ENCODE measurements around the gene KRT83. TPM values are rescaled to one million over a fixed set of nuclear protein-coding genes. Genes with fewer than 3 reads are reported as not detected.

KRT83 gene
- total RNA-seq, 1 experiment from 2014 or later, result not detected

DNA sequence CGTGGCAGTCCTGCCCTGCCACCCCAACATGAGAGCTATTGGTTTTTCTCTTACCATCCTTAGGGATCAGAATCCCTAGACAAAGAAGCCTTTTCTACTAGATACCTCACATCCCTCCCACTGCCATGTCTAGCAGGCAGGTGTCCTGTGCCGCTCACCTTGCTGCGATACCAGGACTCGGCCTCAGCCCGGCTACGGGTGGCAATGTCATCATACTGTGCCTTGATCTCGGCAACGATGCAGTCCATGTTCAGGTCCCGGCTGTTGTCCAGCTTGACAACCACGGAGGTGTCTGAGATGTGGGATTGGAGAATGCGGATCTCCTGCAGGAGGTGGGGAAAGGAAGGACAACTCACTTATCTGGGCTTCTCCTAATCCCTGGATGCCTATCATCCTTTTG, 4.5 kb downstream of the KRT83 start:
- H3K4me1 ChIP-seq (ENCODE audit: insufficient read depth, low read length), result no peaks in the 10 kb centered on the region
- H4K5ac ChIP-seq (ENCODE audit: insufficient read length, low read depth, low read length), result no peak overlapping the region
- H2BK120ac ChIP-seq (ENCODE audit: low read depth, low read length, poor library complexity, severe bottlenecking), result no peak overlapping the region
- no peak overlapping the region for H3K23ac ChIP-seq (ENCODE audit: insufficient read length, low read depth, low read length)
- no peak overlapping the region for H3T11ph ChIP-seq (ENCODE audit: low read length)
- H3K18ac ChIP-seq (ENCODE audit: insufficient read length, low read depth, low read length), result no peak overlapping the region
- no peak overlapping the region for H2BK15ac ChIP-seq (ENCODE audit: low read depth, low read length)
- H2AK5ac ChIP-seq (ENCODE audit: insufficient read length, low read length), result no peak overlapping the region
- H3K4me1 Mint-ChIP-seq, result no peaks in the 10 kb centered on the region
- peaks cover 39% of the 10 kb centered on the region for H3K27me3 Mint-ChIP-seq (ENCODE audit: low read depth)
- H3K36me3 Mint-ChIP-seq (ENCODE audit: insufficient read depth in 1 of 3, low read depth in 3 of 3), result no peaks in the 10 kb centered on the region
- no peaks in the 10 kb centered on the region for H3K23me2 ChIP-seq (ENCODE audit: insufficient read length, low read depth, low read length, poor library complexity, severe bottlenecking)
- no peak overlapping the region for H2AFZ ChIP-seq (ENCODE audit: low read length)
- H3K27ac ChIP-seq (ENCODE audit: insufficient read length, low read depth, low read length), result no peak overlapping the region
- no peak overlapping the region for H3K4ac ChIP-seq (ENCODE audit: low read depth, low read length)
- H3K9me3 ChIP-seq (ENCODE audit: control insufficient read depth, low read depth, low read length), result no peaks in the 10 kb centered on the region
- DNase-seq, result no peak
- no peak overlapping the region for H4K8ac ChIP-seq (replicated peaks; ENCODE audit: insufficient read length, low read depth, low read length)
- no peaks in the 10 kb centered on the region for H4K20me1 ChIP-seq (ENCODE audit: control insufficient read depth, insufficient read depth, insufficient read length)
- H4K91ac ChIP-seq (ENCODE audit: insufficient read length, low read depth, low read length), result no peak overlapping the region
- H3K9ac ChIP-seq (ENCODE audit: extremely low read depth, insufficient read length, low read length), result no peak overlapping the region
- H3K79me1 ChIP-seq (ENCODE audit: insufficient read depth, low read depth, low read length, poor library complexity, severe bottlenecking), result no peaks in the 10 kb centered on the region
- no peak overlapping the region for H2BK12ac ChIP-seq (ENCODE audit: insufficient read length, low read depth, low read length)
- no peak overlapping the region for H3K56ac ChIP-seq (ENCODE audit: insufficient read length, low read depth, low read length)
- no peaks in the 10 kb centered on the region for H3K79me2 ChIP-seq (ENCODE audit: insufficient read depth, low read length)
- H3K9me3 Mint-ChIP-seq, result no peaks in the 10 kb centered on the region
- no peak overlapping the region for H3K4me2 ChIP-seq (ENCODE audit: insufficient read depth, insufficient read length, low read length)
- no peak overlapping the region for H2BK20ac ChIP-seq (ENCODE audit: low read depth, low read length, poor library complexity, severe bottlenecking)
- no peak overlapping the region for H2BK5ac ChIP-seq (ENCODE audit: insufficient read length, low read length)
- H3K14ac ChIP-seq (ENCODE audit: insufficient read depth, low read length), result no peak overlapping the region; the same call in 1 of the 2 replicates
- H3K27me3 ChIP-seq (ENCODE audit: insufficient read depth, low read length), result no peaks in the 10 kb centered on the region
- H3K27ac Mint-ChIP-seq, result no peak overlapping the region
- no peak overlapping the region for H3K4me3 Mint-ChIP-seq
- no CpG with 5 or more reads among the region's 11 CpGs for WGBS (ENCODE audit: extremely low coverage, insufficient read length, low lambda C conversion rate)
- TF ChIP-seq, protein P1, sequence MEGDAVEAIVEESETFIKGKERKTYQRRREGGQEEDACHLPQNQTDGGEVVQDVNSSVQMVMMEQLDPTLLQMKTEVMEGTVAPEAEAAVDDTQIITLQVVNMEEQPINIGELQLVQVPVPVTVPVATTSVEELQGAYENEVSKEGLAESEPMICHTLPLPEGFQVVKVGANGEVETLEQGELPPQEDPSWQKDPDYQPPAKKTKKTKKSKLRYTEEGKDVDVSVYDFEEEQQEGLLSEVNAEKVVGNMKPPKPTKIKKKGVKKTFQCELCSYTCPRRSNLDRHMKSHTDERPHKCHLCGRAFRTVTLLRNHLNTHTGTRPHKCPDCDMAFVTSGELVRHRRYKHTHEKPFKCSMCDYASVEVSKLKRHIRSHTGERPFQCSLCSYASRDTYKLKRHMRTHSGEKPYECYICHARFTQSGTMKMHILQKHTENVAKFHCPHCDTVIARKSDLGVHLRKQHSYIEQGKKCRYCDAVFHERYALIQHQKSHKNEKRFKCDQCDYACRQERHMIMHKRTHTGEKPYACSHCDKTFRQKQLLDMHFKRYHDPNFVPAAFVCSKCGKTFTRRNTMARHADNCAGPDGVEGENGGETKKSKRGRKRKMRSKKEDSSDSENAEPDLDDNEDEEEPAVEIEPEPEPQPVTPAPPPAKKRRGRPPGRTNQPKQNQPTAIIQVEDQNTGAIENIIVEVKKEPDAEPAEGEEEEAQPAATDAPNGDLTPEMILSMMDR (conservative IDR thresholded peaks at IDR 0.05), result no peak
